Transverse colon (tissue), 4 donors: ENCODE measurements around the gene PGLYRP4.

Experiments
- EP300 ChIP-seq: sonication (generic); formaldehyde crosslinking; IDR thresholded peaks from one replicate; pipeline ENCODE4 v1.6.1; 2017; ENCODE audit warnings: antibody characterized with exemption, low read depth
- POLR2A ChIP-seq: fragments of 450-650 bp; IDR thresholded peaks from one replicate; pipeline ENCODE4 v1.6.1; 2016; ENCODE audit warnings: antibody characterized with exemption, mild to moderate bottlenecking, moderate library complexity
- POLR2AphosphoS5 ChIP-seq, 3 donors: sonication (generic); formaldehyde crosslinking; IDR thresholded peaks; one replicate each; pipeline ENCODE4 v1.6.1; 2016; ENCODE audit warnings: antibody characterized with exemption in 3 of 3
- TF ChIP-seq, protein P1 (sequence below), 5 experiments: fragments of 200-600 bp in 3 of 5; fragments of 450-650 bp in 2 of 5; sonication (generic) in 3 of 5; IDR thresholded peaks; 1 replicate in 2 of 5; 2 replicates in 3 of 5; pipeline ENCODE4 v1.5.1; 2016 to 2017; ENCODE audit warnings: antibody characterized with exemption in 5 of 5, inconsistent platforms in 3 of 5, mild to moderate bottlenecking in 2 of 5, moderate library complexity in 1 of 5

DNA sequence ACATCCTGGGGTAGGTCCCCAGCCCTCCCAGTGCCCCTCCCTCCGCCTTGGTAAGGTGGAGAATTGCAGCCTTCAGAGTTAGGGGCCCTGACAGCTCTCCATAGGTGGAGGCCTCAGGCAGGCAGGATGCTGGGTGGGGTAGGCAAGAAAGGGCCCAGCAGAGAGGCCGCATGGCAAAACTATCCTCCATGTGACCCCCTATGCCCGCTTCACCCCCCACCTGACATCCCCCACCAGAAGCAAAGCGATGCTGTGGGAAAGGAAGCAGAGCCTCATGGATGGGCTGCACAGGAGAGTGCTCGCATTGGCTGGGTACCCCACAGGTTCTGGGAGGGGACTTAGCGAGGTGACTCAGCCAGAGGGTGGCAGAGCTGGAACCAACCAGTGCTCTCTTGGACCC lies 10.6 kb upstream of the PGLYRP4 start:
- TF ChIP-seq, protein P1, sequence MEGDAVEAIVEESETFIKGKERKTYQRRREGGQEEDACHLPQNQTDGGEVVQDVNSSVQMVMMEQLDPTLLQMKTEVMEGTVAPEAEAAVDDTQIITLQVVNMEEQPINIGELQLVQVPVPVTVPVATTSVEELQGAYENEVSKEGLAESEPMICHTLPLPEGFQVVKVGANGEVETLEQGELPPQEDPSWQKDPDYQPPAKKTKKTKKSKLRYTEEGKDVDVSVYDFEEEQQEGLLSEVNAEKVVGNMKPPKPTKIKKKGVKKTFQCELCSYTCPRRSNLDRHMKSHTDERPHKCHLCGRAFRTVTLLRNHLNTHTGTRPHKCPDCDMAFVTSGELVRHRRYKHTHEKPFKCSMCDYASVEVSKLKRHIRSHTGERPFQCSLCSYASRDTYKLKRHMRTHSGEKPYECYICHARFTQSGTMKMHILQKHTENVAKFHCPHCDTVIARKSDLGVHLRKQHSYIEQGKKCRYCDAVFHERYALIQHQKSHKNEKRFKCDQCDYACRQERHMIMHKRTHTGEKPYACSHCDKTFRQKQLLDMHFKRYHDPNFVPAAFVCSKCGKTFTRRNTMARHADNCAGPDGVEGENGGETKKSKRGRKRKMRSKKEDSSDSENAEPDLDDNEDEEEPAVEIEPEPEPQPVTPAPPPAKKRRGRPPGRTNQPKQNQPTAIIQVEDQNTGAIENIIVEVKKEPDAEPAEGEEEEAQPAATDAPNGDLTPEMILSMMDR (IDR thresholded peaks at IDR 0.05) = no peak
- TF ChIP-seq EP300 (no peak), POLR2A (no peak), POLR2AphosphoS5 (IDR thresholded peaks at IDR 0.05) (no peak)
